Measurements from ENCODE around the gene BEST4. TPM values are rescaled to one million over a fixed set of nuclear protein-coding genes. Genes with fewer than 3 reads are reported as not detected.
"Not testable (repeated sequence)": the region's sequence is repeated elsewhere in the genome, so short reads cannot be mapped to it uniquely, and the experiment has no call there.

Gene BEST4
- polyA plus RNA-seq, 1 donor (not counting 4 experiments of a cell fraction or from before 2014, with no cell fraction given), result 0.14 TPM

GRCh38 chr1:44739307-44740178 lies 48.4 kb downstream of the BEST4 start, which contains the start of gene KIF2C:
KIF2C (plus strand) TSS chr1:44739837; CDS start chr1:44739933, 96 bp downstream.
- FAIRE-seq, result peak; percentile 83
- H3K27ac ChIP-seq (ENCODE audit: control insufficient read depth, insufficient read depth, low read length), result peak within 1 kb of the TSS; percentile 67
- TF ChIP-seq, protein P1, sequence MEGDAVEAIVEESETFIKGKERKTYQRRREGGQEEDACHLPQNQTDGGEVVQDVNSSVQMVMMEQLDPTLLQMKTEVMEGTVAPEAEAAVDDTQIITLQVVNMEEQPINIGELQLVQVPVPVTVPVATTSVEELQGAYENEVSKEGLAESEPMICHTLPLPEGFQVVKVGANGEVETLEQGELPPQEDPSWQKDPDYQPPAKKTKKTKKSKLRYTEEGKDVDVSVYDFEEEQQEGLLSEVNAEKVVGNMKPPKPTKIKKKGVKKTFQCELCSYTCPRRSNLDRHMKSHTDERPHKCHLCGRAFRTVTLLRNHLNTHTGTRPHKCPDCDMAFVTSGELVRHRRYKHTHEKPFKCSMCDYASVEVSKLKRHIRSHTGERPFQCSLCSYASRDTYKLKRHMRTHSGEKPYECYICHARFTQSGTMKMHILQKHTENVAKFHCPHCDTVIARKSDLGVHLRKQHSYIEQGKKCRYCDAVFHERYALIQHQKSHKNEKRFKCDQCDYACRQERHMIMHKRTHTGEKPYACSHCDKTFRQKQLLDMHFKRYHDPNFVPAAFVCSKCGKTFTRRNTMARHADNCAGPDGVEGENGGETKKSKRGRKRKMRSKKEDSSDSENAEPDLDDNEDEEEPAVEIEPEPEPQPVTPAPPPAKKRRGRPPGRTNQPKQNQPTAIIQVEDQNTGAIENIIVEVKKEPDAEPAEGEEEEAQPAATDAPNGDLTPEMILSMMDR (optimal IDR thresholded peaks at IDR 0.05 in 1 of 3, IDR thresholded peaks at IDR 0.05 in 1 of 3, conservative IDR thresholded peaks at IDR 0.05 in 1 of 3; ENCODE audit: extremely low read depth in 1 of 3, insufficient read depth in 2 of 3, low read length in 3 of 3), result no peak
- TF ChIP-seq EZH2 (IDR thresholded peaks at IDR 0.05; ENCODE audit: low read length), result no peak
- dilution Hi-C loops (cut with MboI; ENCODE audit: extremely low pct_ligation_motif_present, low sequenced_read_pairs), result no loop called here
- H3K27me3 ChIP-seq (ENCODE audit: control insufficient read depth, extremely low read depth, insufficient read depth, low read length), result no peaks in the 10 kb centered on the region
- peaks cover 33% of the 10 kb centered on the region for H3K79me2 ChIP-seq (ENCODE audit: control insufficient read depth, insufficient read depth, low read length)
- H2AFZ ChIP-seq (ENCODE audit: control insufficient read depth, low read length), result peak within 1 kb of the TSS; percentile 98
- peaks cover 0 to 19% of the 10 kb centered on the region in 2 experiments for H3K36me3 ChIP-seq (ENCODE audit: control insufficient read depth in 2 of 2, extremely low read depth in 1 of 2, insufficient read depth in 2 of 2, low read length in 2 of 2)
- no peaks in the 10 kb centered on the region for H4K20me1 ChIP-seq (ENCODE audit: control insufficient read depth, extremely low read depth, insufficient read depth, low read length)
- DNase-seq (ENCODE audit: low read depth, low spot score), result no peak
- peak within 1 kb of the TSS; percentile 84 for H3K9ac ChIP-seq (ENCODE audit: control insufficient read depth, extremely low read depth, insufficient read depth, low read length)
- no peaks in the 10 kb centered on the region for H3K9me3 ChIP-seq (ENCODE audit: control insufficient read depth, low read depth, low read length)
- peak within 1 kb of the TSS; percentile 97 for H3K4me2 ChIP-seq (ENCODE audit: control insufficient read depth, extremely low read depth, insufficient read depth, low read depth, low read length)
- no peaks in the 10 kb centered on the region for H3K9me1 ChIP-seq (ENCODE audit: control insufficient read depth, extremely low read depth, insufficient read depth, low read length)
- H3K4me3 ChIP-seq (ENCODE audit: control insufficient read depth in 2 of 3, extremely low read depth in 1 of 3, insufficient read depth in 2 of 3, low read depth in 1 of 3, low read length in 3 of 3), result peak within 1 kb of the TSS; percentile 57 to 95 (median 94)
- H3K4me1 ChIP-seq (ENCODE audit: control insufficient read depth, extremely low read depth, insufficient read depth, low read length), result peaks cover 6% of the 10 kb centered on the region

- H3K4me1 ChIP-seq (ENCODE audit: control insufficient read depth, extremely low read depth, insufficient read depth, low read length); dilution Hi-C loops (cut with MboI; ENCODE audit: extremely low pct_ligation_motif_present, low sequenced_read_pairs); H3K9me3 ChIP-seq (ENCODE audit: control insufficient read depth, low read depth, low read length); H3K9me1 ChIP-seq (ENCODE audit: control insufficient read depth, extremely low read depth, insufficient read depth, low read length); DNase-seq (ENCODE audit: low read depth, low spot score); H4K20me1 ChIP-seq (ENCODE audit: control insufficient read depth, extremely low read depth, insufficient read depth, low read length); FAIRE-seq; H3K27me3 ChIP-seq (ENCODE audit: control insufficient read depth, extremely low read depth, insufficient read depth, low read length): not testable (repeated sequence)
- Histone ChIP-seq H3K79me2 (ENCODE audit: control insufficient read depth, insufficient read depth, low read length) (peaks cover 30% of the 10 kb centered on the region), H2AFZ (ENCODE audit: control insufficient read depth, low read length) (peak overlapping the region; percentile 96), H3K4me3 (ENCODE audit: control insufficient read depth in 2 of 3, extremely low read depth in 1 of 3, insufficient read depth in 2 of 3, low read depth in 1 of 3, low read length in 3 of 3) (peak overlapping the region; percentile 57 to 95 (median 94)), H3K27ac (ENCODE audit: control insufficient read depth, insufficient read depth, low read length) (peak overlapping the region; percentile 67), H3K9ac (ENCODE audit: control insufficient read depth, extremely low read depth, insufficient read depth, low read length) (peak overlapping the region; percentile 84), H3K36me3 (ENCODE audit: control insufficient read depth in 2 of 2, extremely low read depth in 1 of 2, insufficient read depth in 2 of 2, low read length in 2 of 2) (peaks cover 0 to 13% of the 10 kb centered on the region in 2 experiments), H3K4me2 (ENCODE audit: control insufficient read depth, extremely low read depth, insufficient read depth, low read depth, low read length) (peak overlapping the region; percentile 97)
Measured at GRCh38 chr1:44738953-44739306, 49.0 kb downstream of the BEST4 start.

Measured in keratinocyte (primary cell).